Smooth muscle cell (in vitro differentiated cells): ENCODE data around the gene KCNJ5. TPM values are rescaled to one million over a fixed set of nuclear protein-coding genes. Genes with fewer than 3 reads are reported as not detected.

Experiments
- DNase-seq: peaks from one replicate; lab custom pipeline; 2025; ENCODE audit not compliant: unreplicated experiment; lab: John Stamatoyannopoulos, UW
- H2AFZ ChIP-seq: fragments of 200-600 bp; sonication (generic); 2 replicates; pipeline ENCODE4 v1.6.0; 2016; ENCODE audit warnings: antibody characterized with exemption, low read depth, mild to moderate bottlenecking
- H3F3A ChIP-seq: fragments of 200-600 bp; sonication (generic); 2 replicates; pipeline ENCODE4 v1.6.0; 2017; ENCODE audit warnings: antibody characterized with exemption, low read depth
- H3K27ac ChIP-seq: fragments of 200-600 bp; sonication (generic); 2 replicates; pipeline ENCODE4 v1.5.1; 2016; ENCODE audit warnings: low read depth, mild to moderate bottlenecking
- H3K27me3 ChIP-seq: fragments of 200-600 bp; sonication (generic); 2 replicates; pipeline ENCODE4 v1.6.1; 2016; ENCODE audit warnings: low read depth, mild to moderate bottlenecking
- H3K36me3 ChIP-seq: fragments of 200-600 bp; sonication (generic); 2 replicates; pipeline ENCODE4 v1.5.1; 2016; ENCODE audit warnings: low read depth
- H3K4me1 ChIP-seq: fragments of 200-600 bp; sonication (generic); 2 replicates; pipeline ENCODE4 v1.5.1; 2016; ENCODE audit warnings: low read depth
- H3K4me2 ChIP-seq: fragments of 200-600 bp; sonication (generic); 2 replicates; pipeline ENCODE4 v1.6.0; 2016; ENCODE audit warnings: mild to moderate bottlenecking
- H3K4me3 ChIP-seq: fragments of 200-600 bp; sonication (generic); 2 replicates; pipeline ENCODE4 v1.5.1; 2016; ENCODE audit warnings: mild to moderate bottlenecking
- H3K79me2 ChIP-seq: fragments of 200-600 bp; sonication (generic); 2 replicates; pipeline ENCODE4 v1.6.0; 2016; ENCODE audit warnings: low read depth, mild to moderate bottlenecking
- H3K9ac ChIP-seq: fragments of 200-600 bp; sonication (generic); 2 replicates; pipeline ENCODE4 v1.6.0; 2016; ENCODE audit warnings: low read depth
- H3K9me3 ChIP-seq: fragments of 200-600 bp; sonication (generic); replicated peaks from 2 replicates; pipeline ENCODE4 v1.5.1; 2016; ENCODE audit warnings: low read depth
- H4K20me1 ChIP-seq: fragments of 200-600 bp; sonication (generic); 2 replicates; pipeline ENCODE4 v1.6.0; 2016; ENCODE audit warnings: low read depth
- WGBS: methylation state at CpG from one replicate; pipeline ENCODE4 v1.1.7; 2016; ENCODE audit warnings: low lambda C conversion rate; 5-methylcytosine and 5-hydroxymethylcytosine counted together
- polyA plus RNA-seq: library from polyadenylated mRNA; unstranded; fragments of >200 nt; fragmentation: Nextera tagmentation; extraction: Ambion mirVana; gene quantifications from 2 replicates; pipeline ENCODE4 v1.2.1, GENCODE V29; 2016
- total RNA-seq: library from RNA; depleted of rRNA; stranded (reverse); fragments of >200 nt; gene quantifications from 2 replicates; pipeline ENCODE4 v1.2.3, GENCODE V29; 2014
- TF ChIP-seq, protein P1 (sequence below): fragments of 200-600 bp; sonication (generic); IDR thresholded peaks from 2 replicates; pipeline ENCODE4 v1.5.1; 2017; ENCODE audit warnings: borderline replicate concordance, mild to moderate bottlenecking, antibody characterized with exemption; ENCODE audit not compliant: insufficient read depth, poor library complexity, severe bottlenecking

Gene KCNJ5
- total and polyA plus RNA-seq, 2 experiments from 2014 or later: 0.11 TPM; not detected in 1

- no peak overlapping the region for H3K27ac ChIP-seq
- 90% methylated on average over 13 of the region's 13 CpGs for WGBS
- no peaks in the 10 kb centered on the region for H3F3A ChIP-seq
- H2AFZ ChIP-seq: no peak overlapping the region
- H3K36me3 ChIP-seq: no peaks in the 10 kb centered on the region
- TF ChIP-seq, protein P1, sequence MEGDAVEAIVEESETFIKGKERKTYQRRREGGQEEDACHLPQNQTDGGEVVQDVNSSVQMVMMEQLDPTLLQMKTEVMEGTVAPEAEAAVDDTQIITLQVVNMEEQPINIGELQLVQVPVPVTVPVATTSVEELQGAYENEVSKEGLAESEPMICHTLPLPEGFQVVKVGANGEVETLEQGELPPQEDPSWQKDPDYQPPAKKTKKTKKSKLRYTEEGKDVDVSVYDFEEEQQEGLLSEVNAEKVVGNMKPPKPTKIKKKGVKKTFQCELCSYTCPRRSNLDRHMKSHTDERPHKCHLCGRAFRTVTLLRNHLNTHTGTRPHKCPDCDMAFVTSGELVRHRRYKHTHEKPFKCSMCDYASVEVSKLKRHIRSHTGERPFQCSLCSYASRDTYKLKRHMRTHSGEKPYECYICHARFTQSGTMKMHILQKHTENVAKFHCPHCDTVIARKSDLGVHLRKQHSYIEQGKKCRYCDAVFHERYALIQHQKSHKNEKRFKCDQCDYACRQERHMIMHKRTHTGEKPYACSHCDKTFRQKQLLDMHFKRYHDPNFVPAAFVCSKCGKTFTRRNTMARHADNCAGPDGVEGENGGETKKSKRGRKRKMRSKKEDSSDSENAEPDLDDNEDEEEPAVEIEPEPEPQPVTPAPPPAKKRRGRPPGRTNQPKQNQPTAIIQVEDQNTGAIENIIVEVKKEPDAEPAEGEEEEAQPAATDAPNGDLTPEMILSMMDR: no peak
- no peaks in the 10 kb centered on the region for H4K20me1 ChIP-seq
- no peaks in the 10 kb centered on the region for H3K4me1 ChIP-seq
- no peak overlapping the region for H3K9ac ChIP-seq
- no peak overlapping the region for H3K4me2 ChIP-seq
- peaks cover 12% of the 10 kb centered on the region for H3K27me3 ChIP-seq
- H3K9me3 ChIP-seq: no peaks in the 10 kb centered on the region
- no peak overlapping the region for H3K4me3 ChIP-seq
- H3K79me2 ChIP-seq: no peaks in the 10 kb centered on the region
- DNase-seq: no peak
These were observed 58.8 kb downstream of the KCNJ5 start for GRCh38 chr11:128949791-128950454.

- H4K20me1 ChIP-seq: no peaks in the 10 kb centered on the region
- no peaks in the 10 kb centered on the region for H3K9me3 ChIP-seq
- H3K36me3 ChIP-seq: no peaks in the 10 kb centered on the region
- H3K27ac ChIP-seq: no peak overlapping the region
- 89% methylated on average over 16 of the region's 16 CpGs for WGBS
- H3K4me3 ChIP-seq: no peak overlapping the region
- peaks cover 12% of the 10 kb centered on the region for H3K27me3 ChIP-seq
- DNase-seq: no peak
- H3K9ac ChIP-seq: no peak overlapping the region
- H2AFZ ChIP-seq: no peak overlapping the region
- H3K4me2 ChIP-seq: no peak overlapping the region
- no peaks in the 10 kb centered on the region for H3K79me2 ChIP-seq
- no peaks in the 10 kb centered on the region for H3K4me1 ChIP-seq
- TF ChIP-seq, protein P1: no peak
- no peaks in the 10 kb centered on the region for H3F3A ChIP-seq
These were observed 62.0 kb downstream of the KCNJ5 start for GRCh38 chr11:128953151-128953550.

DNA sequence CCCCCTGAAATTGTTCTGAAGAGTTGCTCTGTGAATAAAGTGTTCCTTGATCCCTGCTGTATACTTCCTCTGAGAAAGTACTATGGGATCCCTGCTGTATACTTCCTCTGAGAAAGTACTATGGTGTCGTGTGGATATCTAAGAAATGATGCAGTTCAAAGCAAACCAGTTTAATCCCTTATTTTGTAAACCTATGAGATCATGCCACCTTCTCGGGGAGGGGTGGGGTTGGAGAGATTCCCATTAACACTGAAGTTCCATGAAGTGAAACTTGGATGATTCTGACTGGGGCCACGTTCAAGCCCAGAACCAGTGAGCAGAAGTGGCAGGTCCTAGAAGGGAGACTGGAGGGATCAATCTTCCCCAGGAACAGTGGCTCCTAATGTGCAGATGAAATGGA, 64.5 kb downstream of the KCNJ5 start:
- H3K4me1 ChIP-seq: no peaks in the 10 kb centered on the region
- WGBS: 54% methylated on average over 3 of the region's 3 CpGs
- TF ChIP-seq, protein P1: no peak

More for the DNA sequence above, 64.5 kb downstream of the KCNJ5 start:
- H3K4me2 ChIP-seq: no peak overlapping the region
- no peak overlapping the region for H3K4me3 ChIP-seq
- H4K20me1 ChIP-seq: no peaks in the 10 kb centered on the region
- DNase-seq: no peak
- peaks cover 12% of the 10 kb centered on the region for H3K27me3 ChIP-seq
- no peaks in the 10 kb centered on the region for H3K9me3 ChIP-seq
- H3K27ac ChIP-seq: no peak overlapping the region
- no peaks in the 10 kb centered on the region for H3K36me3 ChIP-seq
- H2AFZ ChIP-seq: no peak overlapping the region
- H3K79me2 ChIP-seq: no peaks in the 10 kb centered on the region
- H3F3A ChIP-seq: no peaks in the 10 kb centered on the region
- no peak overlapping the region for H3K9ac ChIP-seq
